ENCODE data around the gene KLF9. TPM values are rescaled to one million over a fixed set of nuclear protein-coding genes. Genes with fewer than 3 reads are reported as not detected.
A peak's percentile ranks its signal among the peaks of the same experiment; 100 is the strongest.

KLF9 gene
- 0.10 TPM for polyA plus RNA-seq (2013, experiment 1 of 2)
- 0.25 TPM for polyA plus RNA-seq (2013, experiment 2 of 2)

DNA sequence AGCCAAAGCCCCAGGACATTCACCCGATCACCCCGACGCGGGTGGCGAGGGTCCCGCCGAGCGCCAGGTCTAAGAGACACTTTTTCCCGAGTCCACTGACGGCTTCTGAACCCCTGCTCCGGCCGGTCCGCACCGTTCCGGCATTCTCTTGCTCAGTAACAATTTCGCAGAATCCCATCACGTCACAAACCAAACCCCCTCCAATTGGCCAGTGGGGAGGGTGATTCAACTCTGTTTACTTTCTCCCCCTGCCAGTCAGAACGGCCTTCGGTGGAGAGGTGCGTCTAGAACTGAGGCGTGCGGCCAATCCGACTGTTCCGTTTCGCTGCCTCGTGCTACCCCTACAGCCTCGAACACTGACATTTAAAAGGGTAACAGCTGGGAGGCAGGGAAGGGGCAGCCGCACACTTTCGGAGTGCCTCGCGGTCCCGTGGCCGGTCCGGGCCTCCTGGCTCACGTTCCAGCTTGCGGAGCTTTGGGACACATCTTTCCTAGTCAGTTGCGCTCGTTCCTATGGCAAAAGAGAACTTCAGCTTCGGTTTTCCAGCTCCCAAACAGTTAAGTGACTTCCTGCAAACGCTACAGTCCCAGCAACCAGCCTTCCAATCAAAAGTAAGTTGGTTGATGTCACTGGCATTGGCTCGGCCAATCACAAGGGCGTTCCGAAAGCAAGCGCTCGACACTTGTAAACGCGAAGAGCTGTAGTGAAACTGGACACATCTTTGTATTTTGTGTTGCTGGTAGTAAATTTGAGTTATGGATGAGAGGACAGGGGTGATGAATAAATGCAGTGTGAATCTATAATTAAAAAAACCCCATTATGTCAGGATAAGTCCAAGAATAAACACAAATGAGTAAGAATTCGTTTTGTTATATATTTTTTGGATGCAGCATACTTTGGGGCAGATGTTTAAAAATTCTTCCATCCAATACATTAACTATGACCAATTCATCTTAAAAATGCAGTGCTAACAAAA, at the start of gene KLF9:
Gene KLF9 (minus strand): TSS at position 859 of the 977 bp plus-strand sequence. CDS start 1,294 bp downstream, outside the sequence.
- peaks cover 69% of the 10 kb centered on the region for H3K27me3 ChIP-seq (ENCODE audit: insufficient read depth, low read length)
- H3K27ac ChIP-seq (ENCODE audit: low read depth, low read length), result peak within 1 kb of the TSS; percentile 75; the same call in 1 of the 2 replicates
- WGBS, result under 1% methylated on average over 46 of the region's 48 CpGs
- H3K4me3 ChIP-seq (ENCODE audit: low read length), result peak within 1 kb of the TSS; percentile 57
- no peaks in the 10 kb centered on the region for H3K36me3 ChIP-seq (ENCODE audit: insufficient read depth, low read length)
- no peaks in the 10 kb centered on the region for H3K9me3 ChIP-seq (ENCODE audit: insufficient read depth, low read depth, low read length)
- H3K9ac ChIP-seq (ENCODE audit: low read depth, low read length), result no peak within 1 kb of the TSS
- H3K4me1 ChIP-seq (ENCODE audit: insufficient read depth, low read length), result peaks cover 17% of the 10 kb centered on the region; the same call in 1 of the 2 replicates

GRCh38 chr9:70463877-70464276, 49.4 kb upstream of the KLF9 start:
- no peaks in the 10 kb centered on the region for H3K36me3 ChIP-seq (ENCODE audit: insufficient read depth, low read length)
- H3K4me1 ChIP-seq (ENCODE audit: insufficient read depth, low read length), result no peaks in the 10 kb centered on the region
- no peaks in the 10 kb centered on the region for H3K27me3 ChIP-seq (ENCODE audit: insufficient read depth, low read length)
- 89% methylated on average over 2 of the region's 2 CpGs for WGBS
- H3K27ac ChIP-seq (ENCODE audit: low read depth, low read length), result no peak overlapping the region
- no peak overlapping the region for H3K9ac ChIP-seq (ENCODE audit: low read depth, low read length)
- no peaks in the 10 kb centered on the region for H3K9me3 ChIP-seq (ENCODE audit: insufficient read depth, low read depth, low read length)
- no peak overlapping the region for H3K4me3 ChIP-seq (ENCODE audit: low read length)

DNA sequence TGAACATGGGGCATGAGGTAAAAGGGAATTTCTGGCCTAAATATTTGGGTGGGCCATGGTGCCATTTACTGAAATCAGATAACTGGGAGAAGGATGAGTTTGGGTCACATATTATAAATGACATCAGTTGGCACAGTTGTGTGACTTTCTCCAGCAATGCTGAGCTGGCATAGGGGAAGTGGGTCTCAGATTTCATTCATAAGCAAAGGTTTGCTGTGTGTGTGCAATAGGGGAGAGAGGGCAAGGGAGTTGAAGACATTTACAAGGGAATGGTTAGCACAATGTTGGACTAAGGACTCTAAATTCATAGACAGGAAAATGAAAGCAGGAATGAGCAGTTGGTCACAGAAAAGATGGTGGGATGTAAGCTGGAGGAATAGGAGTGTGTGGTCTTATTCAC, 47.8 kb upstream of the KLF9 start:
- no peak overlapping the region for H3K4me3 ChIP-seq (ENCODE audit: low read length)
- H3K27ac ChIP-seq (ENCODE audit: low read depth, low read length), result no peak overlapping the region
- H3K4me1 ChIP-seq (ENCODE audit: insufficient read depth, low read length), result no peaks in the 10 kb centered on the region

GRCh38 chr9:70457235-70457634, 42.8 kb upstream of the KLF9 start:
- H3K4me1 ChIP-seq (ENCODE audit: insufficient read depth, low read length), result no peaks in the 10 kb centered on the region
- no peak overlapping the region for H3K4me3 ChIP-seq (ENCODE audit: low read length)
- H3K27ac ChIP-seq (ENCODE audit: low read depth, low read length), result no peak overlapping the region
- no peaks in the 10 kb centered on the region for H3K36me3 ChIP-seq (ENCODE audit: insufficient read depth, low read length)
- H3K27me3 ChIP-seq (ENCODE audit: insufficient read depth, low read length), result no peaks in the 10 kb centered on the region
- no peak overlapping the region for H3K9ac ChIP-seq (ENCODE audit: low read depth, low read length)
- no peaks in the 10 kb centered on the region for H3K9me3 ChIP-seq (ENCODE audit: insufficient read depth, low read depth, low read length)

More for the DNA sequence above, 47.8 kb upstream of the KLF9 start:
- Histone ChIP-seq H3K9ac (ENCODE audit: low read depth, low read length) (no peak overlapping the region), H3K9me3 (ENCODE audit: insufficient read depth, low read depth, low read length) (no peaks in the 10 kb centered on the region), H3K36me3 (ENCODE audit: insufficient read depth, low read length) (no peaks in the 10 kb centered on the region), H3K27me3 (ENCODE audit: insufficient read depth, low read length) (no peaks in the 10 kb centered on the region)

DNA sequence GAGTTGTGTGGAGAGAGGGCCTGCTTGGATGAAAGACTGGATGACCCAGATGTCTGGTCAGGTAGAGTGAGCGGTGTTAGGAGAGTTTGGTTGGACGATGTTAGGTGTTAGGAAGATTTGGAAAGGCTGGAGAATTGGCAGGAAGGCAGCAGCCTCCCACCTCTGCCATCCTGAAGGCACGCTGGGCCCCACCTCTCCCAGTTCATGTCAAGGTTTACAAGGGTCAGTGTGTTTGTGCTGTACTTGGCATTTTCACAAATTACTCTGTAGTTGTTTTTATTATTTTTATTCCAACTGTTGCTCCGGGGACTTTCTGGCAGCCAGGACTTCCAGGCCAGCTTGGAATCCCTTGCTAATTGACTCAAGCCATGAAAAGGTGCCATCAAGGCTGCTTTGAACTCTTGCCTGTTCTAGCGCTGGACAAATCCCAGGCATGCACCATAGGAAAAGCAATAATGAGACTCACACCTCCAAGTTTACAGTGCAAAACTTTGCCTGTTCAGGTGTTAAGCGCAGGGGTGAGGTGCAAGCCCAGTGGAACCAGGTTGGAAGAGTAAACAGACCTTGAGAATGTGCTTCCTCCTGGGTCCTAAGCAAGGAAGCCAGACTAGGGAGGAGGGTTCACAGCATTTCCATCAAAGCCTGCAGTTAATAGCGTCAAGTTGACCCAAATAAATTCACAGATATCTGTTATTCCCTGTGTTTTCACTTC, 41.7 kb upstream of the KLF9 start:
- Histone ChIP-seq H3K9ac (ENCODE audit: low read depth, low read length) (no peak overlapping the region), H3K27me3 (ENCODE audit: insufficient read depth, low read length) (no peaks in the 10 kb centered on the region), H3K36me3 (ENCODE audit: insufficient read depth, low read length) (no peaks in the 10 kb centered on the region), H3K4me3 (ENCODE audit: low read length) (no peak overlapping the region), H3K4me1 (ENCODE audit: insufficient read depth, low read length) (no peaks in the 10 kb centered on the region), H3K27ac (ENCODE audit: low read depth, low read length) (no peak overlapping the region), H3K9me3 (ENCODE audit: insufficient read depth, low read depth, low read length) (no peaks in the 10 kb centered on the region)
- WGBS, result 90% methylated on average over 7 of the region's 7 CpGs

DNA sequence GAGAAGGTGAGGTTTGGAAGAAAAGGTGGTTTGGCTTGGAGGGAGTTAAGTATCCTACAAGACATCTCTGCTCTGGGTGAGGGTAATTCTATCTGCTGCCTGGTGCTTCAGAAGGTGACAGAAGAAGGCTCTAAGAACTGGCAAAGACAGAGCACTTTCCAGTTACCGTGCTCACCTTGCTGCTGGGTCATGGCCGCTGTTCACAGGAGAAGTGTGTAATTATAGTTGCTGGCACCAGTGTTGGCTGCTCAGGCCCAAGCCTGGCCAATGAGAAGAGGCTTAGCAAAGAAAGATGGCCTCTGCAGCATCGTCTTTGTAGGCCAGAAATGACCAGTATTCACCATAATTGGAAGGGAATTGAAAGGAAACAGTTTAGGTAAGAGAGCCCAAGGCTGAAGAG, 37.9 kb upstream of the KLF9 start:
- H3K4me3 ChIP-seq (ENCODE audit: low read length), result no peak overlapping the region
- WGBS, result 93% methylated on average over 3 of the region's 3 CpGs
- H3K9ac ChIP-seq (ENCODE audit: low read depth, low read length), result no peak overlapping the region
- H3K36me3 ChIP-seq (ENCODE audit: insufficient read depth, low read length), result no peaks in the 10 kb centered on the region
- no peaks in the 10 kb centered on the region for H3K4me1 ChIP-seq (ENCODE audit: insufficient read depth, low read length)
- no peak overlapping the region for H3K27ac ChIP-seq (ENCODE audit: low read depth, low read length)
- H3K27me3 ChIP-seq (ENCODE audit: insufficient read depth, low read length), result no peaks in the 10 kb centered on the region
- no peaks in the 10 kb centered on the region for H3K9me3 ChIP-seq (ENCODE audit: insufficient read depth, low read depth, low read length)

DNA sequence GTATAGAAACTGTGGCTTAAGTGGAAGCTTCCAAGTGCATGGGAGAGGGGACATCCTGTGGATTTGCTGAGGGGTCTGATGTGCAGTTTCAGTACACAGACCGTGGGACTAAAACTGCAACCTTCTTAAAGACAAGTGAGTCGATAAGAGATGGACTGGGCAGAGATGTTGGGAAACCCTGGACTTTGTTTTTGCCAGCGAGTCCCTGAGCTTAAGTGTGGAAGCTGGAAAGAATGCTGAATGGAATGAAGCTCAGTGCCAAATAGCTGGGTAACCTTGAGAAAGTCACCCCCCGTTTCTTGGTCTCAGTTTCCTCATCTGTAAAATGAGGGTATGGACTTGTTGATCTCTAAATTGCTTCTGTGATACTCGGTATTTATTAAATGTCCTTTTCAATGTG, 37.3 kb upstream of the KLF9 start:
- WGBS, result 92% methylated on average over 5 of the region's 5 CpGs
- H3K27ac ChIP-seq (ENCODE audit: low read depth, low read length), result no peak overlapping the region

GRCh38 chr9:70450738-70451137, 36.3 kb upstream of the KLF9 start:
- H3K27me3 ChIP-seq (ENCODE audit: insufficient read depth, low read length), result no peaks in the 10 kb centered on the region
- H3K9me3 ChIP-seq (ENCODE audit: insufficient read depth, low read depth, low read length), result no peaks in the 10 kb centered on the region
- 92% methylated on average over 5 of the region's 5 CpGs for WGBS
- no peak overlapping the region for H3K9ac ChIP-seq (ENCODE audit: low read depth, low read length)
- H3K4me1 ChIP-seq (ENCODE audit: insufficient read depth, low read length), result no peaks in the 10 kb centered on the region
- no peaks in the 10 kb centered on the region for H3K36me3 ChIP-seq (ENCODE audit: insufficient read depth, low read length)
- H3K4me3 ChIP-seq (ENCODE audit: low read length), result no peak overlapping the region
- no peak overlapping the region for H3K27ac ChIP-seq (ENCODE audit: low read depth, low read length)

More for the DNA sequence above, 37.3 kb upstream of the KLF9 start:
- H3K4me3 ChIP-seq (ENCODE audit: low read length), result no peak overlapping the region
- H3K27me3 ChIP-seq (ENCODE audit: insufficient read depth, low read length), result no peaks in the 10 kb centered on the region
- no peaks in the 10 kb centered on the region for H3K4me1 ChIP-seq (ENCODE audit: insufficient read depth, low read length)
- no peak overlapping the region for H3K9ac ChIP-seq (ENCODE audit: low read depth, low read length)
- no peaks in the 10 kb centered on the region for H3K36me3 ChIP-seq (ENCODE audit: insufficient read depth, low read length)
- H3K9me3 ChIP-seq (ENCODE audit: insufficient read depth, low read depth, low read length), result no peaks in the 10 kb centered on the region

DNA sequence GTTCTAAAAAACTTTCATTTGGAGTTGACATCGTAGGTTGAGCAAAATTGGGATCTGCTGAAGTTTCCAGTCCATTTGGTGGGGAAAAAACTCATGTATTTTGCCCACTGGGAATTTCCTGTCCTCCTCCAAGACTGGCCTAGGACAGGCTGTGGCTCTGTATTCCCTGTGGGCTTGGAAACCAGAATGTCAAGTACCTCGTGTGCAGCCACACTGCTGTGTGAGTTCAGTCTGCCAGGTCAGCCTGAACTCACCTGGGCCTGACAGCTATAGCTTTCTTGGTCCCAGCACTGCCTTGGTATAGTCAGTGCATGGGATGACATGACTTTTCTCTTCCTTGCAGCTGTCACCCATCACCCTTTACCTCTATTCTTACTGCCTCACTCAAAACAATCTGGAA, 35.0 kb upstream of the KLF9 start:
- WGBS, result 93% methylated on average over 2 of the region's 2 CpGs
- no peaks in the 10 kb centered on the region for H3K36me3 ChIP-seq (ENCODE audit: insufficient read depth, low read length)
- no peak overlapping the region for H3K9ac ChIP-seq (ENCODE audit: low read depth, low read length)
- H3K4me1 ChIP-seq (ENCODE audit: insufficient read depth, low read length), result no peaks in the 10 kb centered on the region
- no peak overlapping the region for H3K4me3 ChIP-seq (ENCODE audit: low read length)
- no peaks in the 10 kb centered on the region for H3K27me3 ChIP-seq (ENCODE audit: insufficient read depth, low read length)
- no peaks in the 10 kb centered on the region for H3K9me3 ChIP-seq (ENCODE audit: insufficient read depth, low read depth, low read length)
- H3K27ac ChIP-seq (ENCODE audit: low read depth, low read length), result no peak overlapping the region

- Histone ChIP-seq H3K27ac (ENCODE audit: low read depth, low read length) (no peak overlapping the region), H3K9ac (ENCODE audit: low read depth, low read length) (no peak overlapping the region), H3K9me3 (ENCODE audit: insufficient read depth, low read depth, low read length) (no peaks in the 10 kb centered on the region), H3K4me1 (ENCODE audit: insufficient read depth, low read length) (no peaks in the 10 kb centered on the region), H3K4me3 (ENCODE audit: low read length) (no peak overlapping the region), H3K36me3 (ENCODE audit: insufficient read depth, low read length) (no peaks in the 10 kb centered on the region), H3K27me3 (ENCODE audit: insufficient read depth, low read length) (no peaks in the 10 kb centered on the region)
- WGBS, result 73% methylated on average over 1 of the region's 1 CpG
Observed at GRCh38 chr9:70448919-70449318, 34.5 kb upstream of the KLF9 start.

DNA sequence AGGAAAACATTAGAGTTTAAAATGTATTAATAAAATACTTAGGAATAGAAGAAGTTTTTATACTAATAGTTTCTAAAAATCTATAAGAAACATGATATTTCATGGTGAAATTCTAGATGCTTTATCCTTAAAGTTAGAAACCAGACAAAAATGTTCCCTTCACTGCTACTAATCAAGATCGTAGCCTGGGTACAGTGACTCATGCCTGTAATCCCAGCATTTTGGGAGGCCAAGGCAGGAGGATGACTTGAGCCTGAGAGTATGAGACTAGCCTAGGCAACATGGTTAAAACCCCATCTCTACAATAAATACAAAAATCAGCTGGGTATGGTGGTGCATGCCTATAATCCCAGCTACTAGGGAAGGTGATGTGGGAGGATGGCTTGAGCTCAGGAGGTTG, 30.4 kb upstream of the KLF9 start:
- no peaks in the 10 kb centered on the region for H3K36me3 ChIP-seq (ENCODE audit: insufficient read depth, low read length)
- no peaks in the 10 kb centered on the region for H3K9me3 ChIP-seq (ENCODE audit: insufficient read depth, low read depth, low read length)
- 94% methylated on average over 1 of the region's 1 CpG for WGBS
- H3K27ac ChIP-seq (ENCODE audit: low read depth, low read length), result no peak overlapping the region
- no peak overlapping the region for H3K9ac ChIP-seq (ENCODE audit: low read depth, low read length)
- no peak overlapping the region for H3K4me3 ChIP-seq (ENCODE audit: low read length)
- no peaks in the 10 kb centered on the region for H3K27me3 ChIP-seq (ENCODE audit: insufficient read depth, low read length)
- H3K4me1 ChIP-seq (ENCODE audit: insufficient read depth, low read length), result no peaks in the 10 kb centered on the region

All from HUES64 (cell line).